K562 (cell line): ENCODE data around the gene GLG1. TPM values are rescaled to one million over a fixed set of nuclear protein-coding genes. Genes with fewer than 3 reads are reported as not detected.
A peak's percentile ranks its signal among the peaks of the same experiment; 100 is the strongest.

ENCODE experiments used
- ATAC-seq: fragments of 200-7000 bp; cut with Tn5 transposase; 3 replicates; pipeline ENCODE4 v1.9.1; 2020; ENCODE audit warnings: moderate library complexity
- BruUV-seq: library from RNA; stranded (reverse); fragments of 400-500 nt; replicated peaks from 2 replicates; lab custom pipeline; 2021; lab: Mats Ljungman, UMichigan
- CTCF ChIA-PET: fragments of 300-600 bp; formaldehyde crosslinking; extraction: SDS; loops from one replicate; lab custom pipeline; 2021; ENCODE audit warnings: low intra/inter-chr PET ratio; lab: Yijun Ruan, JAX
- POLR2A ChIA-PET: fragments of 300-600, 350-650 bp; sonication (Branson Sonifier 250); formaldehyde crosslinking; extraction: SDS; loops from one replicate; lab custom pipeline; 2021; ENCODE audit warnings: antibody characterized with exemption, inconsistent platforms; lab: Yijun Ruan, JAX
- DNase-seq, 4 experiments: peaks; one replicate each; pipeline versions ENCODE4 v3.0.0 to v3.0.0-alpha.2; 2011 to 2018; ENCODE audit warnings: low spot score in 3 of 4, mixed read lengths in 3 of 4; ENCODE audit errors: extremely low read depth in 1 of 4
- FAIRE-seq: peaks from 2 replicates; lab custom pipeline; 2011; peaks lifted over from hg19 to GRCh38; lab: Jason Lieb, UNC
- H2AFZ ChIP-seq: 2 replicates; pipeline ENCODE4 v1.6.0; 2011; ENCODE audit warnings: low read depth, low read length, control low read depth, inconsistent platforms
- H3K27ac ChIP-seq: fragments of 200-600 bp; 3 replicates; pipeline ENCODE4 v1.8.0; 2011; ENCODE audit warnings: low read depth, mild to moderate bottlenecking, control low read depth, inconsistent platforms, low read length, moderate library complexity, mixed read lengths; ENCODE audit errors: extremely low read depth
- H3K27me3 ChIP-seq, 2 experiments: fragments of 300-600 bp in 1 of 2; 2 replicates in 1 of 2; 3 replicates in 1 of 2; pipeline versions ENCODE4 v1.6.0 to v1.8.0; 2011; ENCODE audit warnings: inconsistent platforms in 2 of 2, low read length in 2 of 2, mild to moderate bottlenecking in 1 of 2, mixed read lengths in 1 of 2, moderate library complexity in 1 of 2; ENCODE audit not compliant: control insufficient read depth in 2 of 2, insufficient read depth in 2 of 2
- H3K36me3 ChIP-seq: fragments of 300-600 bp; 3 replicates; pipeline ENCODE4 v1.8.0; 2011; ENCODE audit warnings: mild to moderate bottlenecking, low read length, inconsistent platforms; ENCODE audit not compliant: control insufficient read depth, insufficient read depth
- H3K4me1 ChIP-seq, 2 experiments: fragments of 200-600 bp in 1 of 2; replicated peaks in 1 of 2; 2 replicates in 1 of 2; 3 replicates in 1 of 2; pipeline versions ENCODE4 v1.5.1 to v1.8.0; 2011; ENCODE audit warnings: inconsistent platforms in 2 of 2, low read length in 2 of 2, mild to moderate bottlenecking in 1 of 2, mixed read lengths in 1 of 2, moderate library complexity in 1 of 2; ENCODE audit not compliant: control insufficient read depth in 2 of 2, insufficient read depth in 2 of 2
- H3K4me2 ChIP-seq: 2 replicates; pipeline ENCODE4 v1.6.1; 2011; ENCODE audit warnings: low read length, control low read depth, inconsistent platforms, mixed read lengths; ENCODE audit not compliant: insufficient read depth
- H3K4me3 ChIP-seq: fragments of 200-600 bp; sonication (generic), shearing (Covaris generic); 2 replicates; pipeline ENCODE4 v1.5.1; 2016; ENCODE audit warnings: control low read depth, inconsistent platforms
- H3K79me2 ChIP-seq: fragments of 200-600 bp; 3 replicates; pipeline ENCODE4 v1.8.0; 2011; ENCODE audit warnings: low read length, inconsistent platforms; ENCODE audit not compliant: control insufficient read depth, insufficient read depth
- H3K9ac ChIP-seq, 2 experiments: 2 replicates each; pipeline versions ENCODE4 v1.6.0 to v1.6.1; 2011; ENCODE audit warnings: low read depth in 2 of 2, low read length in 2 of 2, control low read depth in 1 of 2, inconsistent platforms in 1 of 2, mild to moderate bottlenecking in 1 of 2, mixed read lengths in 1 of 2; ENCODE audit not compliant: insufficient read depth in 1 of 2
- H3K9me1 ChIP-seq: one replicate; pipeline ENCODE4 v1.6.0; 2011; ENCODE audit warnings: inconsistent platforms, mild to moderate bottlenecking, low read length, moderate library complexity; ENCODE audit not compliant: control insufficient read depth, insufficient read depth
- H3K9me3 ChIP-seq: replicated peaks from 2 replicates; pipeline ENCODE4 v1.5.1; 2011; ENCODE audit warnings: low read depth, low read length, inconsistent platforms; ENCODE audit not compliant: control insufficient read depth, insufficient read depth
- H4K20me1 ChIP-seq: replicated peaks from 2 replicates; pipeline ENCODE4 v1.6.1; 2011; ENCODE audit warnings: low read length, inconsistent platforms, mixed read lengths; ENCODE audit not compliant: control insufficient read depth, insufficient read depth
- BCOR ChIP-seq: fragments of 450-650 bp; IDR thresholded peaks from 2 replicates; pipeline ENCODE4 v1.6.1; 2016
- CREB3L1 ChIP-seq: fragments of 450-650 bp; IDR thresholded peaks from 2 replicates; pipeline ENCODE4 v1.6.1; 2014; ENCODE audit warnings: low read depth, mild to moderate bottlenecking, moderate library complexity, borderline replicate concordance
- DACH1 ChIP-seq: fragments of 450-650 bp; IDR thresholded peaks from 2 replicates; pipeline ENCODE4 v1.6.1; 2018; ENCODE audit not compliant: partially characterized antibody
- EP400 ChIP-seq: fragments of 450-650 bp; IDR thresholded peaks from 2 replicates; pipeline ENCODE4 v1.6.1; 2017; ENCODE audit warnings: antibody characterized with exemption, mild to moderate bottlenecking, moderate library complexity
- FOXP4 ChIP-seq: sonication (generic); formaldehyde crosslinking; IDR thresholded peaks from 2 replicates; pipeline ENCODE4 v1.8.0; 2022; ENCODE audit warnings: mild to moderate bottlenecking, missing genetic modification reagents, borderline replicate concordance
- HBP1 ChIP-seq: fragments of 450-650 bp; formaldehyde crosslinking; IDR thresholded peaks from 2 replicates; pipeline ENCODE4 v1.4.0; 2022; ENCODE audit warnings: missing genetic modification characterization
- NUFIP1 ChIP-seq: fragments of 450-650 bp; IDR thresholded peaks from 2 replicates; pipeline ENCODE4 v1.6.1; 2018; ENCODE audit not compliant: partially characterized antibody
- PHF21A ChIP-seq: fragments of 450-650 bp; IDR thresholded peaks from 2 replicates; pipeline ENCODE4 v1.6.1; 2017; ENCODE audit warnings: low read depth, borderline replicate concordance
- TAL1 ChIP-seq: fragments of 450-650 bp; IDR thresholded peaks from 2 replicates; pipeline ENCODE4 v1.6.1; 2016; ENCODE audit warnings: mild to moderate bottlenecking
- XRCC3 ChIP-seq: fragments of 450-650 bp; IDR thresholded peaks from 2 replicates; pipeline ENCODE4 v1.6.1; 2017; ENCODE audit warnings: mild to moderate bottlenecking, moderate library complexity
- ZEB2 ChIP-seq: fragments of 450-650 bp; IDR thresholded peaks from 2 replicates; pipeline ENCODE4 v1.6.1; 2016
- ZNF263 ChIP-seq: sonication (generic); formaldehyde crosslinking; IDR thresholded peaks from 2 replicates; pipeline ENCODE4 v1.8.0; 2022; ENCODE audit warnings: mild to moderate bottlenecking, missing genetic modification reagents, borderline replicate concordance
- ZNF311 ChIP-seq: fragments of 250-450 bp; sonication (Bioruptor Pico); IDR thresholded peaks from 2 replicates; pipeline ENCODE4 v1.4.0; 2020; ENCODE audit warnings: mild to moderate bottlenecking, moderate library complexity
- ZNF431 ChIP-seq: sonication (generic); formaldehyde crosslinking; IDR thresholded peaks from 2 replicates; pipeline ENCODE4 v1.8.0; 2022; ENCODE audit warnings: mild to moderate bottlenecking, missing genetic modification reagents
- WGBS: fragments of 100-300 bp; shearing (Covaris generic); methylation state at CpG from one replicate; pipeline ENCODE4 v1.1.6; 2016; ENCODE audit warnings: low coverage, mixed read lengths; ENCODE audit not compliant: insufficient coverage; ENCODE audit errors: missing lambda C conversion rate; 5-methylcytosine and 5-hydroxymethylcytosine counted together
- in situ Hi-C: fragments of 300-500 bp; cut with MboI; formaldehyde crosslinking; loops from 4 replicates; pipeline ENCODE4 v1.15.0; 2018; ENCODE audit warnings: inconsistent platforms, mixed read lengths
- intact Hi-C: fragments of 100-400 bp; cut with micrococcal nuclease; formaldehyde crosslinking; loops from 2 replicates; pipeline ENCODE4 v1.14.2; 2022
- polyA plus RNA-seq, 8 experiments: library from polyadenylated mRNA; depleted of rRNA in 4 of 8; stranded (reverse) in 5 of 8; unstranded in 3 of 8; fragments of >200 nt; fragmentation: Nextera tagmentation in 2 of 8; fragmentation: Illumina TruSeq in 1 of 8; extraction: Ambion mirVana in 2 of 8; extraction: Trizol in 1 of 8; gene quantifications; 2 replicates each; pipeline versions ENCODE4 v1.2.1 to v1.2.3, GENCODE V29; 2011 to 2014; ENCODE audit warnings: inconsistent platforms in 1 of 8, missing spikeins in 1 of 8
- total RNA-seq, 7 experiments: library from RNA; depleted of rRNA in 6 of 7; stranded (reverse); fragments of >200 nt in 6 of 7; fragmentation: Illumina TruSeq in 2 of 7; extraction: Trizol in 2 of 7; gene quantifications; 2 replicates each; pipeline versions ENCODE4 v1.2.1 to v1.2.3, GENCODE V29; 2011 to 2021; ENCODE audit warnings: low replicate concordance in 1 of 7

GLG1 gene
- total and polyA plus RNA-seq, 9 of the 15 experiments (the other 6 are each of a cell fraction or from before 2014, with no cell fraction given) = 6.2 to 36.0 (median 23.6) TPM

GRCh38 chr16:74564451-74564984, 42.4 kb downstream of the GLG1 start (continued):
- no peak for TF ChIP-seq CREB3L1
- no peak for TF ChIP-seq FOXP4 (CRISPR knock-in tag)
- TF ChIP-seq XRCC3 = no peak
- TF ChIP-seq NUFIP1 = no peak

- peak overlapping the region; percentile 26; the same call in 1 of the 2 replicates for H2AFZ ChIP-seq
- ChIA-PET POLR2A (interaction anchor here (0.5 kb wide), 1 partner anchor 20 kb away, joined by 3 read pairs; no protein-coding TSS in a partner anchor), CTCF (no interaction called here)
- no peaks in the 10 kb centered on the region for H3K9me3 ChIP-seq
- BruUV-seq = no TSS peak
- H3K9me1 ChIP-seq = no peaks in the 10 kb centered on the region
- no peak overlapping the region for H3K4me3 ChIP-seq
- ATAC-seq = peak; percentile 91
- in situ Hi-C loops (loop anchor here (5.0 kb wide), 1 partner anchor 122 kb away; no protein-coding TSS in a partner anchor), intact Hi-C loops (loop anchor here (2.0 to 5.0 kb wide), 2 partner anchors 38 to 121 kb away; no protein-coding TSS in a partner anchor)
- H4K20me1 ChIP-seq = peaks cover 10% of the 10 kb centered on the region
- WGBS = 16% methylated on average over 7 of the region's 7 CpGs
- H3K9ac ChIP-seq = peak overlapping the region in 1 of 2 experiments; percentile 49; a peak in 2 of 4 replicates
- H3K4me2 ChIP-seq = no peak overlapping the region
- H3K4me1 ChIP-seq = peaks cover 18 to 29% of the 10 kb centered on the region in 2 experiments
- H3K79me2 ChIP-seq = peaks cover 57% of the 10 kb centered on the region
- DNase-seq = peak; percentile 12 to 86 (median 32)
- peak; percentile 93 for FAIRE-seq
- no peaks in the 10 kb centered on the region for H3K27me3 ChIP-seq
- H3K27ac ChIP-seq = peak overlapping the region; percentile 84; the same call in 2 of the 3 replicates
- no peaks in the 10 kb centered on the region for H3K36me3 ChIP-seq
- TF ChIP-seq ZNF263 (CRISPR knock-in tag) = peak; percentile 51; the same call in 1 of the 2 replicates
- TF ChIP-seq ZNF431 = 0 out of 2 replicates have a peak, but pooled peaks have one; percentile 30
- TF ChIP-seq PHF21A = peak; percentile 40; the same call in 1 of the 2 replicates
- TF ChIP-seq DACH1 = peak; percentile 31
- TF ChIP-seq EP400 = peak; percentile 77
- no peak for TF ChIP-seq HBP1 (CRISPR knock-in tag)
- no peak for TF ChIP-seq ZNF311 (CRISPR knock-in tag)
- peak; percentile 18; the same call in 1 of the 2 replicates for TF ChIP-seq BCOR
- peak; percentile 46; the same call in 1 of the 2 replicates for TF ChIP-seq ZEB2
- peak; percentile 37; the same call in 1 of the 2 replicates for TF ChIP-seq TAL1
Observed at GRCh38 chr16:74563828-74564263, 43.1 kb downstream of the GLG1 start.
